IPS-11a (cell line): Measurements from ENCODE around the gene KLHL22.
"Not testable (repeated sequence)": the region's sequence is repeated elsewhere in the genome, so short reads cannot be mapped to it uniquely, and the experiment has no call there.

Source experiments
- H3K4me3 ChIP-seq: one replicate; pipeline ENCODE4 v1.5.1; 2013; ENCODE audit warnings: low read depth, low read length, control low read depth

The KLHL22 gene, protein sequence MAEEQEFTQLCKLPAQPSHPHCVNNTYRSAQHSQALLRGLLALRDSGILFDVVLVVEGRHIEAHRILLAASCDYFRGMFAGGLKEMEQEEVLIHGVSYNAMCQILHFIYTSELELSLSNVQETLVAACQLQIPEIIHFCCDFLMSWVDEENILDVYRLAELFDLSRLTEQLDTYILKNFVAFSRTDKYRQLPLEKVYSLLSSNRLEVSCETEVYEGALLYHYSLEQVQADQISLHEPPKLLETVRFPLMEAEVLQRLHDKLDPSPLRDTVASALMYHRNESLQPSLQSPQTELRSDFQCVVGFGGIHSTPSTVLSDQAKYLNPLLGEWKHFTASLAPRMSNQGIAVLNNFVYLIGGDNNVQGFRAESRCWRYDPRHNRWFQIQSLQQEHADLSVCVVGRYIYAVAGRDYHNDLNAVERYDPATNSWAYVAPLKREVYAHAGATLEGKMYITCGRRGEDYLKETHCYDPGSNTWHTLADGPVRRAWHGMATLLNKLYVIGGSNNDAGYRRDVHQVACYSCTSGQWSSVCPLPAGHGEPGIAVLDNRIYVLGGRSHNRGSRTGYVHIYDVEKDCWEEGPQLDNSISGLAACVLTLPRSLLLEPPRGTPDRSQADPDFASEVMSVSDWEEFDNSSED

GRCh38 chr22:20494978-20495860 is at the start of gene KLHL22:
TSS of gene KLHL22 (minus strand) at chr22:20495795. CDS start at chr22:20489211, 6,584 bp downstream.
- H3K4me3 ChIP-seq = peak within 1 kb of the TSS; percentile 83

- H3K4me3 ChIP-seq = not testable (repeated sequence)
These were observed 49.7 kb upstream of the KLHL22 start for GRCh38 chr22:20545318-20545634.

- H3K4me3 ChIP-seq = no peak overlapping the region
These were observed 47.1 kb upstream of the KLHL22 start for GRCh38 chr22:20542736-20543135.

DNA sequence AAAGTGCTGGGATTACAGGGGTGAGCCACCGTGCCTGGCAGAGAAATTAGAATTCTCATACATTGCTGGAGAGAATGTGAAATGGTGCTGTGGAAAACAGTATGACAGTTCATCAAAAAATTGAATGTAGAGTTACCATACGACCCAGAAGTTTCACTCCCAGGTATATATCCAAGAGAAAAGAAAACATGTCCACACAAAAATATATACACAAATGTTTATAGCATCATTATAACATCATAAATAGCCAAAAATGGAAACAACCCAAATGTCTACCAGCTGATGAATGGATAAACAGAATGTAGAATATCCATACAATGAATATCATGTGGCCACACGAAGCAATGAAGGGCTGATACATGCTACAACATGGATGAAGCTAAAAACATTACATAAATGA is 46.5 kb upstream of the KLHL22 start:
- H3K4me3 ChIP-seq = no peak overlapping the region

DNA sequence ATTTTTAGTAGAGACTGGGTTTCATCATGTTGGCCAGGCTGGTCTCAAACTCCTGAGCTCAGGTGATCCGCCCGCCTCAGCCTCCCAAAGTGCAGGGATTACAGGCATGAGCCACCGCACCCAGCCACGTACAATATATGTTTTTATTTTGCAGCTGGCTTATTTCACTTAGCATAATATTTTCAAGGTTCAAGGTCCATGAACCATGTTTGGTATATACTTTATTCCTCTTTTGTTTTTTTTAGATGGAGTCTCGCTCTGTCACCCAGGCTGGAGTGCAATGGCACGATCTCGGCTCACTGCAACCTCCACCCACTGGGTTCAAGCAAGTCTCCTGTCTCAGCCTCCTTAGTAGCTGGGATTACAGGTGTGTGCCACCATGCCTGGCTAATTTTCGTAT is 43.3 kb upstream of the KLHL22 start:
- H3K4me3 ChIP-seq = not testable (repeated sequence)

DNA sequence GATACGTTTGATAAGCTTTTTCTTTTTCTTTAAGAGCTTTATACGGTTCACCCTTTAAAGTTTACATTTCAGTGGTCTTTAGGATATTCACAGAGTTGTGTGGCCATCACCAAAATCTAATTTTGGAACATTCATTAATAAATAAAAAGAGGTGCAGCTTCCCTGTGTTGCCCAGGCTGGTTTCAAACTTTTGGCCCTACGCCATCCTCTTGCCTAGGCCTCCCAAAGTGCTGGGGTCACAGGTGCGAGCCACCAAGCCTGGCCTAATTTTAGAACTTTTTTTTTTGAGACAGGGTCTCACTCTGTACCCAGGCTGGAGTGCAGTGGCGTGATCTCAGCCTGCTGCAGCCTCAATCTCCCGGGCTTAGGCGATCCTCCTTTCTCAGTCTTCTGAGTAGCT is 42.4 kb upstream of the KLHL22 start:
- H3K4me3 ChIP-seq = no peak overlapping the region

GRCh38 chr22:20537325-20537756 is 41.7 kb upstream of the KLHL22 start:
- H3K4me3 ChIP-seq = no peak overlapping the region

- H3K4me3 ChIP-seq = no peak overlapping the region
These were observed 41.2 kb upstream of the KLHL22 start for GRCh38 chr22:20536590-20537324.

GRCh38 chr22:20533879-20534265 is 38.3 kb upstream of the KLHL22 start:
- H3K4me3 ChIP-seq = no peak overlapping the region

DNA sequence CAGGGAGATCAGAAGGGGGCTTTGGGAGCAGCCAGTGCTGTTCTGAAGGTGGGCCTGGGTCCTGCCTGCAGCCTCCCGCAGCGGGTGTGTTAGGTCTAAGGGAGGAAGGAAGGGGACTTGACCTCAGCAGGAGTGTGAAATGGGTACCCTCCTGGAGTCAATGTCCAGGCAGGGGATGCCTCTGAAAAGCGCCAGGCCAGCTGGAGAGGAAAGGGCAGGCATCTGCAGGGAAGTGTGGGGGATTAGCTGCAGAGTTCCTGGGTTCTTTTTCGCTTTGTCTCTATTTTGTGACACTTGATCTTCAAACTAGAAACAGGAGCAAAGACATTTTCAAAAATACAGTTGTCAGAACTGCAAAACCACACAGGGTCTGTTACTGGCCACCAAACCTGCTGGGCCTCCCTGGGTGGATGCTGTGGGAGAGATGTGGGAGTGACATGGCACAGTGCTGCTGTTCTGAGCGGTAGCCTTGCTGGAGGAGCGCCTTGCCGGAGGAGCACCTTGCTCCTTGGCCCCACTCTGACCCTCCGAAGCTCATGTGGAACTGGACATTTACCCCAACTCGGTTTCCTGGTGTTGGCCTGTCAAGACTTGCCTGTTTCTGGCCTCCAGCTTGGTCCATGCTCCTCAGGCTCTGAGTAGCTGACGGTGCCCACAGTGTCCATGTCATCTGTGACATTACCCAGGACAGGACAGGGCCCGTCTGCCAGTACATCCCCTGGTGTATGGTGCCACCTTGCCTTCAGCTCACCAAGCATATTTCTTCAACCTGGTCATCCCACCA is 37.7 kb upstream of the KLHL22 start:
- H3K4me3 ChIP-seq = no peak overlapping the region

DNA sequence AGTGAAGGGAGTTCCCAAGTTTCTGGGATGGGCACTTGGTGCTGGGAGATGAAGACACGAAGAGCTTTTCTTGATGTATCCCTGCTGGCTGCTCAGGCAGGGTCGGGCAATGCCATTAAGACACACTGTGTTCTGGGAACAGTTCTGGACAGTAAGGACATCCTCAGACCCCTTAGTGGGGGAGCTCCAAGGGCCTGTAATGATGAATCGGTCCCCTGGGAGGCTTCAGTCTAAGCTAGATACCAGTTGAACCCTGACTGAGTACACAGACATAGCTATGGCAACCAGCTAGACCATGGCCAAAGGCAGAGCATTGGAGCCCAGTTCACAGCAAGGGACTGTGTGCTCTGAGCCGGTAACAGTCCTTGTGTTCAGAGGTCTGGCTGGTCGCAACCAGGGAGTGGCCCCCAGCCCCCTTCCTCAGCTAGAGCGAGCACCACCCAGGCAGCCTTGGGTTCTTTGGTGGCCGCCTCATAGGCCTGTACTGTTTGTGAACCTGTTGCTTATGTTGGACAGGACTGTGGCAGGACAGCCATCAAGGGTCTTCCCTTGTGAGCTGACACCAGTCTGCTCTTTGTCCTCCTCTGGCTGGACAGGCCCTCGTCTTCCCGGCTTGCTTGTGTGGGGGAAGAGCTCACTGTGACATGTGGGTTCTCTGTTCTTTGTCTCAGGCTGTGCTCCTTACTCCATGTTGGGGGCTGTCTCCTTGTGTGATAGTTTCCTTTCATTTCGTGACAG is 36.8 kb upstream of the KLHL22 start:
- H3K4me3 ChIP-seq = no peak overlapping the region

DNA sequence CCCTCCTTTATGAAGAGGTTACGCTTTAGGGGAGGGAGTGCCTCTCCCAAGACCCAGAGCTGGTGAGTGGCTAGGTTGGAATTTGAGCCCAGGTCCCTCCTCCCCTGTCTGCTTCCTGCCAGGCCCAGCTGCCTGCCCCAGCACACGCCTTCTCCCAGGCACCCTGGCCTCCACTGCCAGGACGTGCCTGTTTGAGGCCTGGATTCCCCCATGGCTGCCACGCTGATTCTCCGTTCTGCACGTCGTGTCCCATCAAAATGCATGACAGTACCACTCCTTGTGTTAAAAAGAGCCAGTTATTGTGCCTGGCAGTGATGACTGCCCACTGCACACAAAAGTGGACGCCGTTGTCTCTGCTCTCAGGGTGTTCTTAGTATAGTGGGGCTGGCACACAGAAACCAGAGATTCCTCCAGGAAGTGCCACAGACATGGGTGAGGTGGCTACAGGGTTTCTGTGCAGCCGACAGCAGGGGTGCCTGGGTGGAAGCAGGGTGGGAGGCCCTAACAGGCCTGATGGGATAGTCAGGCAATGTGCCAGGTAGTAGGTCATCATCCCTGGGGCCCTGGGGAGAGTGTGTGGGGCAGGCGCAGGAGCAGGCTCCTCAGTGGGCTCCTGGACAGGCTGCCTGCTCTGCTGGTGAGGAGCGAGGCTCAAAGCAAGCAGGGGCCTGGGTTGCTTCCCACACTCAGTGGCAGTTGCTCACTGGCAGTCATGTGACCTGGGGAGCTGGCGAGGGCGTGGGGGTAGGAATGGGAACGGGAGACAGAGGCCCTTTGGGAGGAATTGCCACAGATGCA is 36.0 kb upstream of the KLHL22 start:
- H3K4me3 ChIP-seq = no peak overlapping the region

GRCh38 chr22:20531154-20531403 is 35.5 kb upstream of the KLHL22 start:
- H3K4me3 ChIP-seq = no peak overlapping the region

- no peak overlapping the region for H3K4me3 ChIP-seq
These were observed 35.0 kb upstream of the KLHL22 start for GRCh38 chr22:20530368-20531153.

DNA sequence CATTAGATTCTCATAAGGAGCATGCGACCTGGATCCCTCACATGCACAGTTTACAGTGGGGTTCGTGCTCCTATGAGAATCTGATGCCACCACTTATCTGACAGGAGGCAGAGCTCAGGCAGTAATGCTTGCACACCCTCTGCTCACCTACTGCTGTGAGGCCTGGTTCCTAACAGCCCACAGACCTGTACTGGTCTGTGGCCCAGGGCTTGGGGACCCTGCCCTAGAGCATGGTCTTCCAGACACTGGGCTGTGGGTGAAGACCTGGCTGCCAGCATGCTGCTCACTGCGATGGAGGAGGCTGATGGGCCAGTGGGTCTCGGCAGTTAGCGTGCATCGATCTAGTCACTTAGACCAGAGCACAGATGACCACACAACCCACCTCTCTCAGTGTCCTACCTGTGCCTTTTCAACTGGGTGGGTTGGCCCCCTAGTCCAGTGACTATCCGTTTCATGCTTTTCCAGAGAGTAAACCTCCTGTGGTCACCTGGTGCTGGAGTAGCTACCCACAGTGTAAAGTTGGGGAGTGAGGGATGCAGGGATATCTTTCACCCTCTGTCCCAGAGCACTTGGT is 32.9 kb upstream of the KLHL22 start:
- no peak overlapping the region for H3K4me3 ChIP-seq

DNA sequence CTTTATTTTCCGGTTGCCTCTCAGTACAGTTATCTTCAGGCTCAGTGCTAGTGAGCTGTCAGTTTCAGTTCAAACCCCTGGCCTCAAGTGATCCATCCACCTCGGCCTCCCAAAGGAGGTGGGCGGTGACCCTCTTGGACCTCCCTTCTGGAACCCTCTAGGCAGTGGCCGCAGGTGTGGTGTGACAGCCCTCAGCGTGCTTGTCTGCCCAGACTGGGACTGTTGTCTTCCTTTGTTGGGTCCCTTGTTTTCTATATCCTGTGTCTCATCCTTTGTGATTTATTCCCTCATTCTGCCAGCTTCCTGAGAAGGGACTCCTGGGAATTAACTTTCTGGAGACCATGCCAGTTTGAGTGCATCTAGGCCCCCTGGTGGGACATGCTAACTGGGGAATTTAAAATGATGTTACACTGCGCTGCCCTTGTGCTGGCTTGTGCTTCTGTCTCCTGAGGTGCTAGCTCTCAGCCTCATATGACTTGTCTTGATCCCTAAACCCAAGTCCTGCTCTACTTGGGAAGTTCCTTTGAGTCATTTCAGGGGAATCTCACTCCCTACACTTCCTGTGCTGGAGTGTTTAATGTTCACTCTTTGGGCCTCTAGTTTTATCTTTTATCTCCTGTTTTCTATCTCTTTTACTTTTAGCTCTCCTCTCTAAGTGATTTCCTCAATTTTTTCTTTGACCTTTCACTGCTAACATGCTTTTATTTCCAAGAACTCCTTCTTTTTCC is 31.2 kb upstream of the KLHL22 start:
- no peak overlapping the region for H3K4me3 ChIP-seq

GRCh38 chr22:20526305-20526627 is 30.7 kb upstream of the KLHL22 start:
- no peak overlapping the region for H3K4me3 ChIP-seq
